Muscle layer of colon (tissue), 2 donors: ENCODE data around the gene CD3G.
"Not testable (repeated sequence)": the region's sequence is repeated elsewhere in the genome, so short reads cannot be mapped to it uniquely, and the experiment has no call there.

Source experiments
- H3K27ac ChIP-seq: one replicate; pipeline ENCODE4 v1.7.0; 2013; ENCODE audit warnings: low read depth, mild to moderate bottlenecking, low read length, moderate library complexity
- H3K27me3 ChIP-seq, 2 donors: one replicate each; pipeline ENCODE4 v1.7.0; 2013; ENCODE audit warnings: low read length in 2 of 2, mild to moderate bottlenecking in 2 of 2; ENCODE audit not compliant: insufficient read depth in 2 of 2, control insufficient read depth in 1 of 2
- H3K36me3 ChIP-seq: one replicate; pipeline ENCODE4 v1.7.0; 2013; ENCODE audit warnings: mild to moderate bottlenecking, low read length; ENCODE audit not compliant: insufficient read depth
- H3K4me1 ChIP-seq: one replicate; pipeline ENCODE4 v1.7.0; 2013; ENCODE audit warnings: mild to moderate bottlenecking, low read length; ENCODE audit not compliant: insufficient read depth
- H3K4me3 ChIP-seq, 2 donors: one replicate each; pipeline ENCODE4 v1.7.0; 2013; ENCODE audit warnings: low read length in 2 of 2, low read depth in 1 of 2, mild to moderate bottlenecking in 1 of 2, moderate library complexity in 1 of 2
- H3K9ac ChIP-seq: one replicate; pipeline ENCODE4 v1.7.0; 2013; ENCODE audit warnings: low read length
- H3K9me3 ChIP-seq: one replicate; pipeline ENCODE4 v1.7.0; 2013; ENCODE audit warnings: mild to moderate bottlenecking, low read length
- donor health status: abdominal sarcoma.
- donor health status: Adenocarcinoma of cecum.

The CD3G gene

GRCh38 chr11:118343981-118344515 is at the start of gene CD3G:
Gene CD3G, plus strand, starts transcription at chr11:118344344. Its CDS starts 80 bp downstream, at chr11:118344424.
- Histone ChIP-seq H3K9me3 (no peaks in the 10 kb centered on the region), H3K4me3 (no peak within 1 kb of the TSS), H3K27me3 (peaks cover 0 to 6% of the 10 kb centered on the region in 2 donors), H3K4me1 (no peaks in the 10 kb centered on the region), H3K36me3 (no peaks in the 10 kb centered on the region), H3K27ac (no peak within 1 kb of the TSS), H3K9ac (no peak within 1 kb of the TSS)

GRCh38 chr11:118295199-118295598 is 48.9 kb upstream of the CD3G start:
- Histone ChIP-seq H3K9ac (no peak overlapping the region), H3K27me3 (peaks cover 0 to 8% of the 10 kb centered on the region in 2 donors), H3K9me3 (no peaks in the 10 kb centered on the region), H3K36me3 (no peaks in the 10 kb centered on the region), H3K4me3 (no peak overlapping the region), H3K27ac (no peak overlapping the region), H3K4me1 (peaks cover 10% of the 10 kb centered on the region)

- Histone ChIP-seq H3K27me3 (peaks cover 0 to 8% of the 10 kb centered on the region in 2 donors), H3K27ac (no peak overlapping the region), H3K9ac (no peak overlapping the region), H3K36me3 (no peaks in the 10 kb centered on the region), H3K4me3 (no peak overlapping the region), H3K4me1 (peaks cover 10% of the 10 kb centered on the region), H3K9me3 (no peaks in the 10 kb centered on the region)
Observed at GRCh38 chr11:118295815-118296454, 48.2 kb upstream of the CD3G start.

- H3K27ac ChIP-seq = no peak overlapping the region
- no peaks in the 10 kb centered on the region for H3K36me3 ChIP-seq
- peaks cover 10% of the 10 kb centered on the region for H3K4me1 ChIP-seq
- peaks cover 0 to 12% of the 10 kb centered on the region in 2 donors for H3K27me3 ChIP-seq
- H3K9ac ChIP-seq = no peak overlapping the region
- H3K9me3 ChIP-seq = no peaks in the 10 kb centered on the region
- no peak overlapping the region for H3K4me3 ChIP-seq
Observed at GRCh38 chr11:118301600-118302195, 42.4 kb upstream of the CD3G start.

- Histone ChIP-seq H3K4me3 (no peak overlapping the region), H3K9ac (no peak overlapping the region), H3K27ac (no peak overlapping the region), H3K4me1 (no peaks in the 10 kb centered on the region), H3K9me3 (no peaks in the 10 kb centered on the region), H3K36me3 (no peaks in the 10 kb centered on the region), H3K27me3 (peaks cover 0 to 12% of the 10 kb centered on the region in 2 donors)
Observed at GRCh38 chr11:118304227-118304567, 39.9 kb upstream of the CD3G start.

GRCh38 chr11:118304568-118305248 is 39.4 kb upstream of the CD3G start, which contains the start of gene CD3E:
Gene CD3E, plus strand, starts transcription at chr11:118304730. Its CDS starts 223 bp downstream, at chr11:118304953.
- no peak within 1 kb of the TSS for H3K4me3 ChIP-seq
- H3K27ac ChIP-seq = no peak within 1 kb of the TSS
- H3K36me3 ChIP-seq = no peaks in the 10 kb centered on the region
- no peaks in the 10 kb centered on the region for H3K4me1 ChIP-seq
- H3K27me3 ChIP-seq = peaks cover 0 to 12% of the 10 kb centered on the region in 2 donors
- H3K9ac ChIP-seq = no peak within 1 kb of the TSS
- no peaks in the 10 kb centered on the region for H3K9me3 ChIP-seq

- no peak overlapping the region for H3K27ac ChIP-seq
- H3K4me3 ChIP-seq = no peak overlapping the region
- H3K27me3 ChIP-seq = peaks cover 0 to 12% of the 10 kb centered on the region in 2 donors
- H3K36me3 ChIP-seq = no peaks in the 10 kb centered on the region
- no peaks in the 10 kb centered on the region for H3K9me3 ChIP-seq
- no peaks in the 10 kb centered on the region for H3K4me1 ChIP-seq
- H3K9ac ChIP-seq = no peak overlapping the region
Observed at GRCh38 chr11:118305726-118306125, 38.4 kb upstream of the CD3G start.

GRCh38 chr11:118306556-118306955 is 37.6 kb upstream of the CD3G start:
- H3K9ac ChIP-seq = no peak overlapping the region
- no peaks in the 10 kb centered on the region for H3K9me3 ChIP-seq
- H3K4me1 ChIP-seq = no peaks in the 10 kb centered on the region
- H3K36me3 ChIP-seq = no peaks in the 10 kb centered on the region
- no peak overlapping the region for H3K4me3 ChIP-seq
- H3K27ac ChIP-seq = no peak overlapping the region
- peaks cover 0 to 12% of the 10 kb centered on the region in 2 donors for H3K27me3 ChIP-seq

- not testable (repeated sequence) for H3K4me3 ChIP-seq, H3K9ac ChIP-seq, H3K9me3 ChIP-seq, H3K36me3 ChIP-seq, H3K4me1 ChIP-seq, H3K27ac ChIP-seq
- H3K27me3 ChIP-seq = peaks cover 7 to 12% of the 10 kb centered on the region in 2 donors
Observed at GRCh38 chr11:118308995-118309528, 35.1 kb upstream of the CD3G start.

GRCh38 chr11:118310271-118310670 is 33.9 kb upstream of the CD3G start:
- Histone ChIP-seq H3K9me3 (no peaks in the 10 kb centered on the region), H3K27me3 (peaks cover 7 to 10% of the 10 kb centered on the region in 2 donors), H3K9ac (no peak overlapping the region), H3K4me1 (no peaks in the 10 kb centered on the region), H3K4me3 (no peak overlapping the region), H3K36me3 (no peaks in the 10 kb centered on the region), H3K27ac (no peak overlapping the region)

- Histone ChIP-seq H3K27ac (no peak overlapping the region), H3K4me3 (no peak overlapping the region), H3K9ac (no peak overlapping the region), H3K9me3 (no peaks in the 10 kb centered on the region), H3K27me3 (peaks cover 7 to 9% of the 10 kb centered on the region in 2 donors), H3K4me1 (no peaks in the 10 kb centered on the region), H3K36me3 (no peaks in the 10 kb centered on the region)
Observed at GRCh38 chr11:118310781-118311485, 33.2 kb upstream of the CD3G start.
